ENCODE measurements around the gene TBCD.
A peak's percentile ranks its signal among the peaks of the same experiment; 100 is the strongest.
"Not testable (repeated sequence)": the region's sequence is repeated elsewhere in the genome, so short reads cannot be mapped to it uniquely, and the experiment has no call there.

TBCD gene

DNA sequence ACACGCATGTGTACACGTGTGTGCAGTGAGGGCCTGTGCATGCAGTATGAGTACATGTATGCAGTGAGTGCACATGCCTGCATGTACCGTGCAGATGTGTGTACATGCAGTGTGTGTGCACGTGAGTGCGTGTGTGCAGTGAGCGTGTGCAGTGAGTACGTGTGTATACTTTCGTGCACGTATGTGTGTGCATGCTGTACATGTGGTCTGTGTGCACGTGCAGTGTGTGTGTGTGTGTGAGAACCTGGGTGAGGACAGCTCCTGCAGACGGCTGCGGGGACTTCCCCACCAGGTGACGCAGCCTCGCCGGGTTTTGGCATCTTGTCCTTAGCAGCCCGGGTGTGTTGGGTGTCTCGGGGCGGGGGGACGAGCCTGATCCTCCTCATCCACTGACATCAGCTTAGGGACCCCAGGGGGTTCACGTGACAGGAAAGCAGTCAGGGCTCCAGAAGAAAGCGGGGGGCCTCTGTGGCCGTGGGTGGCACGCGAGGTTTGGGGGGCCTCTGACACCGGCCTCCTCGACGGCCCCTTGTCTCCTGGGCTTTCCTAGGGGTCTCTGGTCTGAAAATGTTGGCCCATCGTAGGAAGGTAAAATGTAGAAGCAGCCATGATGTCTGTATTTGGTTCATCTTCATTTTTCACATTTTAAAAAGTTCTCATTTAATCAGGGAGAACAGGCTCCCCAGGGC lies 207.5 kb downstream of the TBCD start:
- DNase-seq: no peak

- no peak for DNase-seq
Measured at GRCh38 chr17:82959990-82960418, 208.1 kb downstream of the TBCD start.

DNA sequence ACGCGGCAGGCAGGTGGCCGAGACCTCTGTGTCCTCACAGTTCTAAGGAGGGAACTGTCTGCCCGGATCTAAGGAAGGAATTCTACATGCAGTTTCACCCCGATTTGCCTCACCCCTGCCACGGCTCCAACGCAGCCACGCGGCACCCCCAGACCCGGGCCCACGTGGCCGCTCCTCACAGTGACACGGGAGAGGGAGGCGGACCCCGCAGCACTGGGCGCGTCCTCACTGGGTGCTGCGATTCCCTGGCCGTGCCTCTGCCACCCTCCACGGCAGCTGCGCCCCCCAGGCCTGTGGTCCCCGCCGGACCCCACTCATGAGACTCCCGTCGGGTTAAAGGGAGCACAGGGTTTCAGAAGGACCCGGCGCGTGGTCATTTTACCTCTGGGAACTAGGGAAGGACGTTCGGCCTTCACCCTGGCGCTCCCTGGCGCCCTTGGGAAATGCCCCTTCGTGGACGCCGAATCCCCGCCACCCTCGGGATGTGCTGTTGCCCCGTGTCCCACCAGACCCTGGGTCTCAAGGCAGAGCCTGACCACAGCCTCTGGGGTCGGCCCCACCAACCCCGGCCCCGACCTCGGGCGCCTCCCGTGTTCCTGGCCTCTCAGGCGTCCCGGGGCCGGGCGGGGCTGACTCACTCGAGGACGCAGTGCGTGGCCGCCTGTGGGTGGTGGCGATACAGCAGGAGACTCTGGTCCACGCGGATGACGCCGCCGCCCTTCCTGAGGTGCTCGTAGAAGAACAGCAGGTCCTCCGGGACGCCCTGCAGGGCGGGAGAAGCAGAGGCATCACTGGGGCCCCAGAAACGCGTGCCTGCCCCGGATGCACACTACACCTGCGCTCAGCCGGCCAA lies 208.8 kb downstream of the TBCD start:
- DNase-seq: no peak

DNA sequence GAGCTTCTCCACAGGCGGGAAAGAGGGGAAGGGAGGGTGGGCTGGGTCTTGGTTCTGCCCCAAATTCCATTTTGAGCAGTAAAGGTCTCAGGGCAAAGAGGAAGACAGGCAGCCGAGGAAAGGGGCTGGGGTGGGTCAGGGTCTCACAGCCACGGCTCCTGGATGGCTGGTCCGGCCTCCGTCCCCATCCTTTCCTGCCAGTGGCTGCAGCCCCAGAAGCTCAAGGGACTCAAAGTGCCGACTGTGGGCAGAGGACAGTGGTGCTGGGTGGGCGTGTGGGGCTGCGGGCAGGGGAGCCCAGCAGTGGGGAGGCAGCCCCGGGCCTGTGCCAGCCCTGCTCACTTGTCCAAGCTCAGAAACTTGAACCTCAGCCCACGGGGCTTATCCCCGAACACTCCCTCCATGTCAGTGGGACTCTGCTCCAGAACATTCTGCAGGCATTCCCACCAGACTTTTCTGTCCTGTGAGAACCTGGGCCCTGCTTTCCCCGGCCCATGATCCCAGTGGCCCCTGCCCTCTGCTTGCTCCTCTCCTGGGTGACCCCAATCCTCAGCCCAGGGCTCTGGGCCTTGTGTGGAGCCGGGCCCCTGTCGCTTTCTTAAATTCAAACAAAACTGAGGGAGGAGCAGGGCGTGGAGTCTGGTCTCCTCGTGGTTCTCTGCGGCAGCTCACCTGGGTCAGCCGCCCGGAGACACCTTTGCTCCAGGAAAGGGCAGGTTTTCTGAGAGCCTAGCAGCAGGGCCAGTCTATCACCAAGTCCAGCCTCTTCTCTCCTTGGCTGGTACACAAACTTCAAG lies 209.7 kb downstream of the TBCD start:
- no peak for DNase-seq

GRCh38 chr17:82962163-82962720 lies 210.4 kb downstream of the TBCD start:
- DNase-seq: peak; percentile 22 to 46 (median 24)

DNA sequence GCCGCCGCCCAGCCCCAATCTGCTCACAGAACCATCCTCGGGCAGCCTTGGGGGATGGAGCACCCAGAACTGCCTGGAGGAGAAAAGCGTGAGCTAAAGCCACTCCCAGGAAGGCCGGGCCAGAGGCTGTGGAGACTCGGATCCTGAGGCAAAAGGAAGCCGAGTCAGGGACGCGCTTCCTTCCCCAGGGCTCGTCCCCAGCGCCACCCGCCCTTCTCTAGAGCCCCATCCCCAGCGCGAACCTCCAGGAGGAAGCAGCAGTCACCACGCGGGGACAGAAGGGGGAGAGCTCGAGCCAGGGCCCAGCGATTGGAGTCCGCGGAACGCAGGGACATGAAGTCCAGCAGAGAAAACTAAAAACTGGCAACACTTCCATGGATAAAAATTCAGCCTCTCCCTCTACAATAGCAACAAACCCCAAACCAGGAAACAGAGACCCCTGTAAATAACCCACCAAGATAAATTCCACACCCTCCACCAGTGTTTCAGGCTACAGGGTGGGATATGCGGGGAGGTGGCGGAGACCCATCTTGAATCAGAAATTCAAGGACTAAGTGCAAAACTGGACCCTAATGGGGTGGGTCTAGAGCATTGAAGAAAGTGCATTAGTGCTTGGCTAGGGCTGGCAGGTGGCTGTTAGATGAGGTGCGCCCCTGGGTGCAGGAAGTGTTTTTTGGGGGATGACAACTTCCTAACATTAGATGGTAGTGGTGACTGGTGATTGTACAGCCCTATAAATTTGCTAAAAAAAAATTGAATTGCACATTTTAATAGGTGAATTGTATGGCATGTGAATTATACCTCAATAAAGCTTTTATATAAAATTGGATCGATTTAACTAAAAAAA lies 211.5 kb downstream of the TBCD start:
- peak; percentile 93 to 97 (median 94) for DNase-seq

DNA sequence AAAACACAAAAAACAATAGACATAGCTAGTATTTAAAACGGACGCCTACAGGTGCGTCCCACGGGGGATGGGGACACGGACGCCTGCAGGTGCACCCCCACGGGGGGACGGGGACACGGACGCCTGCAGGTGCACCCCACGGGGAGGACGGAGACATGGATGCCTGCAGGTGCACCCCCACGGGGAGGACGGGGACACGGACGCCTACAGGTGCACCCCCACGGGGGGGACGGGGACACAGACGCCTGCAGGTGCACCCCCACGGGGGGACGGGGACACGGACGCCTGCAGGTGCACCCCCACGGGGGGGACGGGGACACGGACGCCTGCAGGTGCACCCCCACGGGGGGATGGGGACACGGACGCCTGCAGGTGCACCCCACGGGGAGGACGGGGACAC lies 212.6 kb downstream of the TBCD start:
- DNase-seq: not testable (repeated sequence)

DNA sequence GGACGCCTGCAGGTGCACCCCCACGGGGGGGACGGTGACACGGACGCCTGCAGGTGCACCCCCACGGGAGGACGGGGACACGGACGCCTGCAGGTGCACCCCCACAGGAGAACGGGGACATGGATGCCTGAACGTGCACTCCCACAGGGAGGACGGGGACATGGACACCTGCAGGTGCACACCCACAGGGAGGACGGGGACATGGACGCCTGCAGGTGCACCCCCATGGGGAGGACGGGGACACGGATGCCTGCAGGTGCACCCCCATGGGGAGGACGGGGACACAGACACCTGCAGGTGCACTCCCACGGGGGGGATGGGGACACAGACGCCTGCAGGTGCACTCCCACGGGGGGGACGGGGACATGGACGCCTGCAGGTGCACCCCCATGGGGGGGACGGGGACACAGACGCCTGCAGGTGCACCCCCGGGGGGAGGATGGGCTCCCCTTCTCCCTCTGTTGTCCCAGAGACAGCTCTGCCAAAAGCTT lies 213.0 kb downstream of the TBCD start:
- DNase-seq: no peak

GRCh38 chr17:82965371-82965770 lies 213.5 kb downstream of the TBCD start:
- DNase-seq: no peak

DNA sequence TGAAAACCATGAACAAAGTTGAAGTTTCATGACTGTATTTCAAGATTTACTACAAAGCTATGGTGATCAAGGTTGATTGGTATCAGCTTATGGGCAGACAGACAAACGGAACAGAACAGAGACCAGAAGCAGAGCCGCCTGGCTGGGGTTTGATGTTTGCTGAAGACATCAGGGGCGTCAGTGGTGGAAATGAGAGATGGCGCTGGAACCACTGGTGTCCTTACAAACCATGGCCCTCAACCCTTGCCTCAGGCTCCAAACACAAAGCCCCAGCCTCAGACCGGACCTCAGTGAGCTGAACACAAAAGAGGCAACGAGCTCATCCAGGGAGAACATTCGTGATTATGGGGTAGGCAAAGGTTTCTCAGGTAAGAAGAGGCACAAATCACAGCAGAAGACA lies 214.6 kb downstream of the TBCD start:
- DNase-seq: no peak

DNA sequence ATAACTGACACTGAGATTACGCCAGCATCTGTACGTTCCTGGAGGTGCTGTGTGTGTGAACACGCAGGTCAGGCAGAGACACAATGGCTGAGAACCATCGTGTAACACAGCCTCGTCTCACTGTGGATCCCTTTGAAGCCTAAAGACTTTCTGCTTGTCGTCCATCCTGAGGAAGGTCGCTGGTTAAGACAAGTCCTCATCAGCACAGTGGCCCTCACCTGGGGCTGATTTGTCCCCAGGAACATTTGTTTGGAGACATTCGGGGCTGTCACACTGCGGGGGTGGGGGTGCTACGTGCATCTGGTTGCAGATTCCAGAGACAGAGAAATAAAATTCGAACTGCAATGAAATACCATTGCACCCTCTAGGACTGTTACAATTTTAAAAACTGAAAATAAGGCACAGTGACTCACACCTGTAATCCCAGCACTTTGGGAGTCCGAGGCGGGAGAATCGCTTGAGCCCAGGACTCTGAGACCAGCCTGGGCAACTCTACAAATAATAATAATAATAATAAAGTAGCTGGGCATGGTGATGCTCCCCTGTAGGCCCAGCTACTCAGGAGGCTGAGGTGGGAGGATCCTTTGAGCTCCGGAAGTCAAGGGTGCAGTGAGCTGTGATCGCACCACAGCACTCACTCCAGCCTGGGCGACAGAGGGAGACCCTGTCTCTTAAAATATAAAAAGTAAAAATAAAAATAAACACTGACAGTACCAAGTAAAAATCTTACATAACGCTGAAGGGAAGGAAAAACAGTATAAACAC lies 215.6 kb downstream of the TBCD start:
- DNase-seq: no peak

DNA sequence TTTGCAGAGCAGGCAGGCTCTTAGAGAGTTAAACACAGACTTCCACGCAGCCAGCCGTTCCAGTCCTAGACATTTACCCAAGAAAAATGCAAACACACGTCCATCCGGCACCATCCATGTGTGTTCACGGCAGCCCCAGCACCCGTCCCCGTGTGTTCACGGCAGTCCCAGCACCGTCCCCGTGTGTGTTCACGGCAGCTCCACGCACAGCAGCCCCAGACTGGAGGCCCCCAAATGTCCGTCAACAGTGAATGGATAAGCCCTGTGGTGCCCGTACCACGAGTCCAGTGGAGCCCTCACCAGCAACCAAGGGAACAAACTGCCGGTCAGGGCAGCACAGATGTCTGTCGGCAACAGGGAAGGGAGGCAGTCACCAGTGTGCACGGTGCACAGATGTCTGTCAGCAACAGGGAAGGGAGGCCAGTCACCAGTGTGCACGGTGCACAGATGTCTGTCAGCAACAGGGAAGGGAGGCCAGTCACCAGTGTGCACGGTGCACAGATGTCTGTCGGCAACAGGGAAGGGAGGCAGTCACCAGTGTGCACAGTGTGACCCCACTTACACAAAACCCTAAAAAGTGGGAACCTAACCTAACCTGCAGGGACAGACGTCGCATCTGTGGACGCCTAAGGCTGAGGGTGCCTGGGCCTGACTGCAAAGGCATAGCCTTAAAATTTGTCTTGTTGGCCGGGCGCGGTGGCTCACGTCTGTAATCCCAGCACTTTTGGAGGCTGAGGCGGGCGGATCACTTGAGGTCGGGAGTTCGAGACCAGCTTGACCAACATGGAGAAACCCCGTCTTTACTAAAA lies 216.4 kb downstream of the TBCD start:
- not testable (repeated sequence) for DNase-seq

- DNase-seq: no peak
Measured at GRCh38 chr17:82970067-82970466, 218.2 kb downstream of the TBCD start.

DNA sequence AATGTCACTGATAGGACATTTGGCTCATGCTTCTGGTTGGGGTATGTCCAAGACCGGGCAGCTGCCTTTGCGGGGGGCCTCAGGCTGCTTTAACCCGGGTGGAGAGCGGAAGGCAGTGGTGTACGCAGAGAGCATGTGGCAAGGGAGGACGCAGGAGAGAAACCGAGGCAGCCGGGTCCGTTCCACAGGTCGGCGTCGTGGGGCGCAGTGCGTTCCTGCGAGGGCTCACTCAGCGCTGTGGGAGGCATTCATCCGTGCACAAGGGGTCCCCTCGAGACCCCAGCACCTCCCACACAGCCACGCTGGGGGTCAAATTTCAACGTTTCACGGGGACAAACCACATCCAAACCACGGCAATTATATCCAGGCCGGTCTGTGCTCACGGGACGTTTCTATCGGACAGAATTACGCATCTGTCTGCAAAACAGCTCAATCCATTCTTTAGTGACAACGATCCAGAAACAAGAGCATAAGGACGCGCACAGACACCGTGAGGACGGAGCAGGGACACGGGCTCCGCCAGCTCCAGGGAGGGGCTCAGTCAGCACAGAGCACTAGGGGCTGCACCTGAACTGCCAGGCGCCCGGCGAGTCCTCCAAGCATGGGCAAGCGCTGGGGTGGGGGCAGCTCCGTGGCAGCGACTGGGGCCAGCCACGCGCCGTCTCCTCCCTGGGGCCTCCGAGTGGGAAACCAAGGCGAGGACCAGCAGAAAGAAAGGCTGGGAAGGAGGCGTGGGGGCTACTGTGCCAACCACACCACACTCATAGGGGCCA lies 219.1 kb downstream of the TBCD start:
- DNase-seq: no peak

GRCh38 chr17:82972836-82973372 lies 221.0 kb downstream of the TBCD start:
- DNase-seq: no peak

- DNase-seq: no peak
Measured at GRCh38 chr17:82973456-82974135, 221.7 kb downstream of the TBCD start.

GRCh38 chr17:82974136-82974952 lies 222.5 kb downstream of the TBCD start:
- no peak for DNase-seq

Measured in suppressor macrophage (primary cell).